ENCODE results near the gene PTRH1.

DNA sequence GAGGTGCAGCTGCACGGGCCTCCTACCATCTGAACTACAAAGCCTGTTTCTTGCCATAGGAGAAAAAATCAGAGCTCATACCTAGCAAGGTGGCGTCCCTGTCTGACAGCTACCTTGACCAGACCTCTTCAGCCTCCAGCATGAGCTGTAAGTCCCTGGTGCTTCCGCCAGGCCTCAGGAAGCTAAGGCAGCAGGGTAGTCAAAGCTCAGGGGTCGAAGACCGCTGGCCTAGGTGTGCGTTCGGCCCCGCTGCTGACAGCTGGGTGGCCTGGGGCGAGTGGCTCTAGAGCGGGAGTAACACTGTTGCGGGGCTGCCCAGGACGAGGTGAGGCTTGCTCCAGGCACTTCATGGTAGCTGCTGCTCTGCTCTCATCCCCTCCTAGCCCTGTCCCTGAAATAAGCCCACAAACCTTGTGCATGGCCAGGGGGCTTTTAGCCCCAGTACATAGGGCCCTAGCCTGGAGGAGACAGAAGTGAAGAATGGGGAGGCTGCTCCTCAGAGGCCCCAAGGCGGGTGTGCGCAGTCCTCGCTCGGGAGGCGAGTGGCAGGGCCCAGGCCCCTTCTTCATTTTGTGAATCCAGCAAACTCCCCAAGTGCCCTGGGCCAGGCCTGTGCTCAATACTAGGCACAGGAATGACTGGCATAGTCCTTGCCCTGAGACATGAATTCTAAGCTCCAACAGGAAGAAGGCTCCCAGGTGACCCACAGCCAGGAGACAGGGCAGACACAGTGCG, 14.2 kb upstream of the PTRH1 start:
- no peak for TF ChIP-seq POLR2A (IDR thresholded peaks at IDR 0.05; ENCODE audit: low read length)
- no peak for TF ChIP-seq GATA1 (IDR thresholded peaks at IDR 0.05; ENCODE audit: low read depth, low read length)
